Subcutaneous adipose tissue (tissue), 4 donors: ENCODE data around the gene AMPD2. TPM values are rescaled to one million over a fixed set of nuclear protein-coding genes. Genes with fewer than 3 reads are reported as not detected.

Experiments
- CTCF ChIP-seq: fragments of 450-650 bp; IDR thresholded peaks from one replicate; pipeline ENCODE4 v1.5.1; 2016; ENCODE audit warnings: low read depth, mild to moderate bottlenecking, control low read depth, antibody characterized with exemption, moderate library complexity
- total RNA-seq, 4 donors: library from RNA; depleted of rRNA; stranded (reverse); fragments of >200 nt; gene quantifications; one replicate each; pipeline ENCODE4 v1.1.0, GENCODE V29; 2016

Gene AMPD2
- total RNA-seq, 4 donors from 2014 or later = 20.2 to 27.9 (median 25.3) TPM

GRCh38 chr1:109637446-109637845 is 17.8 kb downstream of the AMPD2 start:
- TF ChIP-seq CTCF = no peak

GRCh38 chr1:109639063-109639840 is 19.6 kb downstream of the AMPD2 start:
- no peak for TF ChIP-seq CTCF

GRCh38 chr1:109639841-109640184 is 20.2 kb downstream of the AMPD2 start:
- no peak for TF ChIP-seq CTCF

GRCh38 chr1:109640285-109640865 is 20.7 kb downstream of the AMPD2 start:
- no peak for TF ChIP-seq CTCF

- no peak for TF ChIP-seq CTCF
Observed at GRCh38 chr1:109641078-109641740, 21.6 kb downstream of the AMPD2 start.

- no peak for TF ChIP-seq CTCF
Observed at GRCh38 chr1:109641861-109642260, 22.2 kb downstream of the AMPD2 start.

GRCh38 chr1:109642626-109643025 is 23.0 kb downstream of the AMPD2 start:
- TF ChIP-seq CTCF = no peak
